GM18508 (cell line): ENCODE data around the gene VPS50.

Experiments used
- ATAC-seq: cut with Tn5 transposase; IDR thresholded peaks from one replicate; pipeline ENCODE4 v1.9.1; 2021; ENCODE audit warnings: moderate number of reproducible peaks; ENCODE audit not compliant: insufficient read depth, unreplicated experiment

Gene VPS50

GRCh38 chr7:93399642-93400041 is 167.5 kb downstream of the VPS50 start:
- no peak for ATAC-seq

GRCh38 chr7:93402944-93403343 is 170.8 kb downstream of the VPS50 start:
- no peak for ATAC-seq

- ATAC-seq, result no peak
Observed at GRCh38 chr7:93407239-93407638, 175.1 kb downstream of the VPS50 start.

GRCh38 chr7:93409324-93409723 is 177.2 kb downstream of the VPS50 start:
- no peak for ATAC-seq
